Measurements from ENCODE around the gene WDR64.
"Not testable (repeated sequence)": the region's sequence is repeated elsewhere in the genome, so short reads cannot be mapped to it uniquely, and the experiment has no call there.

Gene WDR64

GRCh38 chr1:241701483-241702295, 49.6 kb downstream of the WDR64 start:
- no peak for DNase-seq (ENCODE audit: low spot score)

GRCh38 chr1:241702442-241703373, 50.6 kb downstream of the WDR64 start:
- no peak for DNase-seq (ENCODE audit: low spot score)

GRCh38 chr1:241703739-241704138, 51.7 kb downstream of the WDR64 start:
- not testable (repeated sequence) for DNase-seq (ENCODE audit: low spot score)

- no peak for DNase-seq (ENCODE audit: low spot score)
Observed at GRCh38 chr1:241706257-241706656, 54.2 kb downstream of the WDR64 start.

GRCh38 chr1:241706967-241707366, 54.9 kb downstream of the WDR64 start:
- no peak for DNase-seq (ENCODE audit: low spot score)

GRCh38 chr1:241707442-241707841, 55.4 kb downstream of the WDR64 start:
- no peak for DNase-seq (ENCODE audit: low spot score)

GRCh38 chr1:241711326-241711725, 59.2 kb downstream of the WDR64 start:
- DNase-seq (ENCODE audit: low spot score) = no peak

GRCh38 chr1:241713316-241713715, 61.2 kb downstream of the WDR64 start:
- DNase-seq (ENCODE audit: low spot score) = no peak

- DNase-seq (ENCODE audit: low spot score) = no peak
Observed at GRCh38 chr1:241714321-241715218, 62.5 kb downstream of the WDR64 start.

- DNase-seq (ENCODE audit: low spot score) = no peak
Observed at GRCh38 chr1:241715435-241715834, 63.4 kb downstream of the WDR64 start.

GRCh38 chr1:241715956-241716355, 63.9 kb downstream of the WDR64 start:
- no peak for DNase-seq (ENCODE audit: low spot score)

- DNase-seq (ENCODE audit: low spot score) = no peak
Observed at GRCh38 chr1:241716915-241717656, 65.0 kb downstream of the WDR64 start.

GRCh38 chr1:241717975-241718374, 65.9 kb downstream of the WDR64 start:
- DNase-seq (ENCODE audit: low spot score) = no peak

- no peak for DNase-seq (ENCODE audit: low spot score)
Observed at GRCh38 chr1:241721011-241721410, 68.9 kb downstream of the WDR64 start.

GRCh38 chr1:241722947-241723346, 70.9 kb downstream of the WDR64 start:
- no peak for DNase-seq (ENCODE audit: low spot score)

GRCh38 chr1:241724741-241725356, 72.8 kb downstream of the WDR64 start:
- no peak for DNase-seq (ENCODE audit: low spot score)

- no peak for DNase-seq (ENCODE audit: low spot score)
Observed at GRCh38 chr1:241730031-241730430, 78.0 kb downstream of the WDR64 start.

GRCh38 chr1:241733899-241734298, 81.8 kb downstream of the WDR64 start:
- DNase-seq (ENCODE audit: low spot score) = no peak

GRCh38 chr1:241734533-241734932, 82.5 kb downstream of the WDR64 start:
- no peak for DNase-seq (ENCODE audit: low spot score)

- not testable (repeated sequence) for DNase-seq (ENCODE audit: low spot score)
Observed at GRCh38 chr1:241735493-241735926, 83.4 kb downstream of the WDR64 start.

GRCh38 chr1:241736387-241736786, 84.3 kb downstream of the WDR64 start:
- no peak for DNase-seq (ENCODE audit: low spot score)

All from D341Med (cell line).